SK-N-SH (cell line): ENCODE data around the gene SEC62. TPM values are rescaled to one million over a fixed set of nuclear protein-coding genes. Genes with fewer than 3 reads are reported as not detected.

Experiments
- CTCF ChIA-PET: fragments of 300-600, 350-600 bp; formaldehyde crosslinking; extraction: SDS; loops from one replicate; lab custom pipeline; 2021; lab: Yijun Ruan, JAX
- POLR2A ChIA-PET: fragments of 350-600 bp; sonication (Branson Sonifier 250); formaldehyde crosslinking; extraction: SDS; loops from one replicate; lab custom pipeline; 2020; ENCODE audit warnings: antibody characterized with exemption, inconsistent platforms; lab: Yijun Ruan, JAX
- DNase-seq: peaks from one replicate; pipeline ENCODE4 v3.0.0; 2012
- H2AFZ ChIP-seq: fragments of 200-600 bp; sonication (generic); 2 replicates; pipeline ENCODE4 v1.8.1; 2016; ENCODE audit warnings: antibody characterized with exemption, mild to moderate bottlenecking, low read depth
- H3F3A ChIP-seq: fragments of 200-600 bp; sonication (generic); replicated peaks from 2 replicates; pipeline ENCODE3; 2016; ENCODE audit warnings: antibody characterized with exemption, mild to moderate bottlenecking; ENCODE audit not compliant: insufficient read depth
- H3K27ac ChIP-seq, 2 experiments: fragments of 200-500 bp in 1 of 2; fragments of 200-600 bp in 1 of 2; sonication (Bioruptor generic) in 1 of 2; sonication (generic), shearing (Covaris generic) in 1 of 2; 2 replicates each; pipeline versions ENCODE4 v1.5.1 to v1.6.1; 2014 to 2016; ENCODE audit warnings: low read depth in 2 of 2, inconsistent platforms in 1 of 2, low read length in 1 of 2, mild to moderate bottlenecking in 1 of 2, mixed read lengths in 1 of 2
- H3K27me3 ChIP-seq: fragments of 200-600 bp; sonication (generic), shearing (Covaris generic); 2 replicates; pipeline ENCODE4 v1.6.1; 2016; ENCODE audit warnings: mixed run types; ENCODE audit not compliant: insufficient read depth
- H3K36me3 ChIP-seq, 2 experiments: fragments of 200-500 bp in 1 of 2; fragments of 200-600 bp in 1 of 2; sonication (Bioruptor generic) in 1 of 2; sonication (generic) in 1 of 2; replicated peaks in 1 of 2; 2 replicates each; pipeline versions ENCODE3 to v1.5.1; 2014 to 2016; ENCODE audit warnings: low read length in 1 of 2, mild to moderate bottlenecking in 1 of 2; ENCODE audit not compliant: insufficient read depth in 2 of 2, control insufficient read depth in 1 of 2
- H3K4me1 ChIP-seq, 2 experiments: fragments of 200-500 bp in 1 of 2; fragments of 200-600 bp in 1 of 2; sonication (Bioruptor generic) in 1 of 2; sonication (generic), shearing (Covaris generic) in 1 of 2; 2 replicates each; pipeline versions ENCODE4 v1.5.1 to v1.6.1; 2014 to 2016; ENCODE audit warnings: low read depth in 1 of 2, low read length in 1 of 2, mixed run types in 1 of 2; ENCODE audit not compliant: insufficient read depth in 2 of 2, control insufficient read depth in 1 of 2
- H3K4me2 ChIP-seq: fragments of 200-600 bp; sonication (generic), shearing (Covaris generic); 2 replicates; pipeline ENCODE4 v1.6.1; 2017; ENCODE audit warnings: mixed run types
- H3K4me3 ChIP-seq, 2 experiments: fragments of 200-500 bp in 1 of 2; fragments of 200-600 bp in 1 of 2; sonication (Bioruptor generic) in 1 of 2; sonication (generic), shearing (Covaris generic) in 1 of 2; 2 replicates each; pipeline versions ENCODE4 v1.5.1 to v1.8.1; 2014 to 2016; ENCODE audit warnings: low read depth in 2 of 2, inconsistent platforms in 1 of 2, low read length in 1 of 2, mild to moderate bottlenecking in 1 of 2, mixed read lengths in 1 of 2, moderate library complexity in 1 of 2
- H3K79me2 ChIP-seq: fragments of 200-600 bp; sonication (generic); 2 replicates; pipeline ENCODE4 v1.8.1; 2017; ENCODE audit warnings: mild to moderate bottlenecking; ENCODE audit not compliant: insufficient read depth
- H3K9ac ChIP-seq: fragments of 200-600 bp; sonication (generic); 2 replicates; pipeline ENCODE4 v1.6.1; 2017; ENCODE audit warnings: mixed run types
- H3K9me2 ChIP-seq: fragments of 200-600 bp; sonication (generic); 2 replicates; pipeline ENCODE4 v1.6.1; 2017; ENCODE audit warnings: mixed run types
- H3K9me3 ChIP-seq: fragments of 200-600 bp; sonication (generic); 2 replicates; pipeline ENCODE4 v1.6.1; 2017; ENCODE audit warnings: mixed run types, mild to moderate bottlenecking, moderate library complexity
- H4K20me1 ChIP-seq: fragments of 200-600 bp; sonication (generic); 2 replicates; pipeline ENCODE4 v1.6.1; 2017; ENCODE audit warnings: mild to moderate bottlenecking, mixed run types; ENCODE audit not compliant: insufficient read depth
- CHD2 ChIP-seq: fragments of 150-350 bp; IDR thresholded peaks from 2 replicates; pipeline ENCODE4 v1.6.1; 2018; ENCODE audit warnings: low read length; ENCODE audit not compliant: partially characterized antibody
- FOSL2 ChIP-seq: IDR thresholded peaks from 2 replicates; pipeline ENCODE4 v1.4.0; 2012; ENCODE audit warnings: low read depth, mild to moderate bottlenecking, moderate library complexity, borderline replicate concordance
- FOXM1 ChIP-seq: IDR thresholded peaks from 2 replicates; pipeline ENCODE4 v1.4.0; 2012; ENCODE audit warnings: low read depth, mild to moderate bottlenecking
- GABPA ChIP-seq: IDR thresholded peaks from 2 replicates; pipeline ENCODE4 v1.4.0; 2012; ENCODE audit warnings: low read depth, mild to moderate bottlenecking
- GATA2 ChIP-seq: sonication (generic); formaldehyde crosslinking; IDR thresholded peaks from 2 replicates; pipeline ENCODE4 v1.5.0; 2020; ENCODE audit warnings: mild to moderate bottlenecking, missing genetic modification reagents
- MEF2A ChIP-seq: IDR thresholded peaks from 2 replicates; pipeline ENCODE4 v1.4.0; 2012; ENCODE audit warnings: low read depth, borderline replicate concordance
- MXI1 ChIP-seq: IDR thresholded peaks from 2 replicates; pipeline ENCODE4 v1.6.1; 2012; ENCODE audit warnings: mild to moderate bottlenecking, low read depth, low read length, improper control_type of control experiment
- NFIC ChIP-seq: IDR thresholded peaks from 2 replicates; pipeline ENCODE4 v1.4.0; 2012; ENCODE audit warnings: borderline replicate concordance
- NRF1 ChIP-seq: IDR thresholded peaks from 2 replicates; pipeline ENCODE4 v1.6.1; 2012; ENCODE audit warnings: low read depth, mild to moderate bottlenecking, low read length
- RCOR1 ChIP-seq: fragments of 150-350 bp; IDR thresholded peaks from 2 replicates; pipeline ENCODE4 v1.6.1; 2017; ENCODE audit warnings: antibody characterized with exemption, low read length
- RFX5 ChIP-seq: IDR thresholded peaks from 2 replicates; pipeline ENCODE4 v1.6.1; 2012; ENCODE audit warnings: mild to moderate bottlenecking, improper control_type of control experiment, low read length
- SMC3 ChIP-seq: IDR thresholded peaks from 2 replicates; pipeline ENCODE4 v1.6.1; 2012; ENCODE audit warnings: low read depth, low read length, improper control_type of control experiment
- WGBS: methylation state at CpG from one replicate; pipeline ENCODE4 v1.1.6; 2017; ENCODE audit warnings: low lambda C conversion rate; 5-methylcytosine and 5-hydroxymethylcytosine counted together
- polyA plus RNA-seq, 3 experiments: library from polyadenylated mRNA; depleted of rRNA; stranded (reverse); fragments of >200 nt; gene quantifications; 2 replicates each; pipeline ENCODE4 v1.2.3, GENCODE V29; 2012
- TF ChIP-seq, protein P1 (sequence below): fragments of 200-600 bp; sonication (generic); IDR thresholded peaks from 2 replicates; pipeline ENCODE4 v1.6.1; 2017; ENCODE audit warnings: antibody characterized with exemption, mild to moderate bottlenecking, moderate library complexity
- TF ChIP-seq, protein P2 (sequence below): IDR thresholded peaks from 2 replicates; pipeline ENCODE4; 2012
- TF ChIP-seq, protein P3 (sequence below): IDR thresholded peaks from 2 replicates; pipeline ENCODE4 v1.4.0; 2012; ENCODE audit warnings: low read depth, borderline replicate concordance

SEC62 gene
- polyA plus RNA-seq, 1 of the 3 experiments (the other 2 are of a cell fraction) = 15.0 TPM

DNA sequence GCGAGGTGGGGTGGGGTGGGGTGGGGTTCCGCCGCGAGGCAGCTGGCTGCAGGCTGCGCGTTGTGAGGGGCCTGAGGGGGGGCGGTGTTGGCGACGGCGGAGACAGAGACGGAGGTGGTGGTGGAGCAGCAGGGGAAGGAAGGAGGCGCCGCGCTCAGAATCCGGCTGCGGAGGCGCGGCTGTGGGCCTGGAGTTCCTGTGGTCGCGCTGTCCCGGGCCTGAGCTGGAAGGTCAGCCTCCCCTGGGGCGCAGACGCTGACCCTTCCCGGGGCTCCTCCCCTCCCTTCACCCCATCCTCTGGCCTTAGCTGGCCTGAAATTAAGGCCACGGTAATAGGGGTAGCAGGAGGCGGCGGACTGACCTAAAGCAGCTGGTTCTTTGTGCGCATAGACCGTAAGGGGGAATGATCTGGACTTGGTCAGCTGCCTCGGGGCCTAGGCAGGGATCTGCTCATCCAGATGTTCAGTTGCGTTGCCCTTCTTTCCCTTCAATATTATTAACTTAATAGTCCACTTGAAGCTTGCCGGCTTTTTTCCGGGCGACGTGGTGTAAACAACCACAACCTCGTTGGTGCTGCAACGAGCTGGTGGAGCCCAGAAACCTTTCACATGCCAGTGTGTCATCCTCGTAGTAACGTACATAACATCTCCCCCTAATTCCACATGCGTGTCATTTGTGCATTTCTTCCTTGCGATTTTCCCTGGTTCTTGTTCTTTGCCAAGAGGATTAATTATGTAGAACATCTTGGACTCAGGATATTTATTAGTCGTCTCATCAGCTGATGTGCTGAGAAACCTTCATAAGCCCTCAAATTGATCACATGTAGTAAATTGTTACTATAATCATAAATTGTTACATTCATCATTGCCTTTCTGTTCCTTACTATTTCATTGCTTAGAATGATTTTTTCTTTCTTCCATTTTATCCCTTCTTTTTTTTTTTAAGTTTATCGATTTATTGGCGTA is 626 bp downstream of the SEC62 start:
- Histone ChIP-seq H3K4me1 (peaks cover 9 to 15% of the 10 kb centered on the region in 2 experiments; a peak in 3 of 4 replicates), H3K9me2 (no peaks in the 10 kb centered on the region), H3K4me2 (peak overlapping the region; percentile 66), H3K4me3 (peak overlapping the region; percentile 60 to 74), H3K79me2 (peaks cover 60% of the 10 kb centered on the region), H4K20me1 (peaks cover 43% of the 10 kb centered on the region), H3F3A (no peaks in the 10 kb centered on the region), H3K27ac (peak overlapping the region; percentile 63 to 80), H3K9ac (peak overlapping the region; percentile 78), H2AFZ (peak overlapping the region; percentile 99), H3K27me3 (no peaks in the 10 kb centered on the region), H3K36me3 (peaks cover 8 to 19% of the 10 kb centered on the region in 2 experiments), H3K9me3 (no peaks in the 10 kb centered on the region)
- no peak for TF ChIP-seq RFX5
- TF ChIP-seq, protein P1, sequence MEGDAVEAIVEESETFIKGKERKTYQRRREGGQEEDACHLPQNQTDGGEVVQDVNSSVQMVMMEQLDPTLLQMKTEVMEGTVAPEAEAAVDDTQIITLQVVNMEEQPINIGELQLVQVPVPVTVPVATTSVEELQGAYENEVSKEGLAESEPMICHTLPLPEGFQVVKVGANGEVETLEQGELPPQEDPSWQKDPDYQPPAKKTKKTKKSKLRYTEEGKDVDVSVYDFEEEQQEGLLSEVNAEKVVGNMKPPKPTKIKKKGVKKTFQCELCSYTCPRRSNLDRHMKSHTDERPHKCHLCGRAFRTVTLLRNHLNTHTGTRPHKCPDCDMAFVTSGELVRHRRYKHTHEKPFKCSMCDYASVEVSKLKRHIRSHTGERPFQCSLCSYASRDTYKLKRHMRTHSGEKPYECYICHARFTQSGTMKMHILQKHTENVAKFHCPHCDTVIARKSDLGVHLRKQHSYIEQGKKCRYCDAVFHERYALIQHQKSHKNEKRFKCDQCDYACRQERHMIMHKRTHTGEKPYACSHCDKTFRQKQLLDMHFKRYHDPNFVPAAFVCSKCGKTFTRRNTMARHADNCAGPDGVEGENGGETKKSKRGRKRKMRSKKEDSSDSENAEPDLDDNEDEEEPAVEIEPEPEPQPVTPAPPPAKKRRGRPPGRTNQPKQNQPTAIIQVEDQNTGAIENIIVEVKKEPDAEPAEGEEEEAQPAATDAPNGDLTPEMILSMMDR = no peak
- no peak for TF ChIP-seq FOSL2
- TF ChIP-seq MXI1 = peak; percentile 82
- POLR2A ChIA-PET = interaction anchor here (0.7 to 1.4 kb wide), 4 partner anchors 105 to 779 kb away, joined by 3 to 7 read pairs (median 4); partner anchors contain the start of genes ACTRT3 and TERC
- WGBS = 8% methylated on average over 34 of the region's 44 CpGs
- peak; percentile 80 for DNase-seq
- CTCF ChIA-PET = interaction anchor here (0.6 to 2.0 kb wide), 8 partner anchors 11 to 110 kb away, joined by 3 to 8 read pairs (median 4); no protein-coding TSS in a partner anchor

DNA sequence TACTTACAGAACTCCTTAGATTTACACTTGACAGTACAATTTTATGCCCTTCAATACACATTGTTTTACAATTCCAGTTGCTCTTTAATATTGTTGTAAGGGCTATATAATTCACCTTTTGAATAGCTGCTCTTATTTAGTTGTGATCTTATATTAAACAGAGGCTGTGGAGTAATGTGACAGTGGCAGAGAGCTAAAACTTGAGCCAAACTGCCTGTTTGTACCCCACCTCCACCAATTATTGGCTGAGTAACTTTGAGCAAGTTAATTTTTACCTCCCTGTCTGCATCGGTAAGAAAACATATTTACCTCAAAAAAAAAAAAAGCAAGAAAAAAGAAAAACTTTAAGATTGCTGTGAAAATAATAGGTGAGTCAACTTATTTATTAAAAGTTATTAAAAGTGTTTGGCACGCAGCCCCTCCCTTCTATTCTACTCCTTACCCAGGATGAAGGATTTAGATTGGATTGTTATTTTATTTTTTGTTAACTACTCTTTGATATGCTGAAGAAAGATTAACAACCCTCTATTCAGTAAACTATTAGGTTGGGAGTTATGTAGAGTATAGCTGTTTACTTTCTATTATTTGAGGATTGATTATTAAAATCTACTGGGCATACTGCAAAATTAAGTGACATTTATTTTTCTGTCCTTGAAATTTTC is 1.7 kb downstream of the SEC62 start:
- 54% methylated on average over 2 of the region's 2 CpGs for WGBS

More for the DNA sequence above, 1.7 kb downstream of the SEC62 start:
- Histone ChIP-seq H3K4me3 (peak overlapping the region; percentile 7 to 60; a peak in 3 of 4 replicates), H2AFZ (no peak overlapping the region), H3K4me1 (peaks cover 9 to 15% of the 10 kb centered on the region in 2 experiments; a peak in 3 of 4 replicates), H3K9ac (peak overlapping the region; percentile 78; the same call in 1 of the 2 replicates), H4K20me1 (peaks cover 52% of the 10 kb centered on the region), H3K4me2 (peak overlapping the region; percentile 66), H3K79me2 (peaks cover 71% of the 10 kb centered on the region), H3F3A (no peaks in the 10 kb centered on the region), H3K27ac (no peak overlapping the region), H3K9me2 (no peaks in the 10 kb centered on the region), H3K27me3 (no peaks in the 10 kb centered on the region), H3K36me3 (peaks cover 8 to 25% of the 10 kb centered on the region in 2 experiments)
- POLR2A ChIA-PET = interaction anchor here (0.6 kb wide), 1 partner anchor 171 kb away, joined by 3 read pairs; no protein-coding TSS in a partner anchor
- no peak for TF ChIP-seq GABPA
- TF ChIP-seq, protein P2, sequence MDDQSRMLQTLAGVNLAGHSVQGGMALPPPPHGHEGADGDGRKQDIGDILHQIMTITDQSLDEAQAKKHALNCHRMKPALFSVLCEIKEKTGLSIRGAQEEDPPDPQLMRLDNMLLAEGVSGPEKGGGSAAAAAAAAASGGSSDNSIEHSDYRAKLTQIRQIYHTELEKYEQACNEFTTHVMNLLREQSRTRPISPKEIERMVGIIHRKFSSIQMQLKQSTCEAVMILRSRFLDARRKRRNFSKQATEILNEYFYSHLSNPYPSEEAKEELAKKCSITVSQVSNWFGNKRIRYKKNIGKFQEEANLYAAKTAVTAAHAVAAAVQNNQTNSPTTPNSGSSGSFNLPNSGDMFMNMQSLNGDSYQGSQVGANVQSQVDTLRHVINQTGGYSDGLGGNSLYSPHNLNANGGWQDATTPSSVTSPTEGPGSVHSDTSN = no peak
- TF ChIP-seq NFIC = no peak
- TF ChIP-seq MXI1 = no peak
- no peak for TF ChIP-seq MEF2A
- TF ChIP-seq NRF1 = no peak
- no peak for TF ChIP-seq CHD2
- TF ChIP-seq SMC3 = no peak
- TF ChIP-seq, protein P3, sequence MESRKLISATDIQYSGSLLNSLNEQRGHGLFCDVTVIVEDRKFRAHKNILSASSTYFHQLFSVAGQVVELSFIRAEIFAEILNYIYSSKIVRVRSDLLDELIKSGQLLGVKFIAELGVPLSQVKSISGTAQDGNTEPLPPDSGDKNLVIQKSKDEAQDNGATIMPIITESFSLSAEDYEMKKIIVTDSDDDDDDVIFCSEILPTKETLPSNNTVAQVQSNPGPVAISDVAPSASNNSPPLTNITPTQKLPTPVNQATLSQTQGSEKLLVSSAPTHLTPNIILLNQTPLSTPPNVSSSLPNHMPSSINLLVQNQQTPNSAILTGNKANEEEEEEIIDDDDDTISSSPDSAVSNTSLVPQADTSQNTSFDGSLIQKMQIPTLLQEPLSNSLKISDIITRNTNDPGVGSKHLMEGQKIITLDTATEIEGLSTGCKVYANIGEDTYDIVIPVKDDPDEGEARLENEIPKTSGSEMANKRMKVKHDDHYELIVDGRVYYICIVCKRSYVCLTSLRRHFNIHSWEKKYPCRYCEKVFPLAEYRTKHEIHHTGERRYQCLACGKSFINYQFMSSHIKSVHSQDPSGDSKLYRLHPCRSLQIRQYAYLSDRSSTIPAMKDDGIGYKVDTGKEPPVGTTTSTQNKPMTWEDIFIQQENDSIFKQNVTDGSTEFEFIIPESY = no peak
- TF ChIP-seq FOXM1 = no peak
- TF ChIP-seq RCOR1 = no peak
- no peak for TF ChIP-seq GATA2 (CRISPR knock-in tag)
- TF ChIP-seq, all 33 proteins: peak for 0
- CTCF ChIA-PET = interaction anchor here (1.4 to 2.0 kb wide), 2 partner anchors 9 to 105 kb away, joined by 4 to 8 read pairs; no protein-coding TSS in a partner anchor
- no peaks in the 10 kb centered on the region for H3K9me3 ChIP-seq
- no peak for DNase-seq
